Naive B cell (primary cell): ENCODE data around the gene TOP2A. TPM values are rescaled to one million over a fixed set of nuclear protein-coding genes. Genes with fewer than 3 reads are reported as not detected.
"Not testable (repeated sequence)": the region's sequence is repeated elsewhere in the genome, so short reads cannot be mapped to it uniquely, and the experiment has no call there.

Source experiments
- ATAC-seq, 2 donors: fragments of 150-1000 bp; cut with Tn5 transposase; 2 replicates each; pipeline ENCODE4 v1.10.0; 2021; ENCODE audit warnings: low read depth in 2 of 2, mild to moderate bottlenecking in 2 of 2, moderate library complexity in 2 of 2
- DNase-seq: peaks from one replicate; pipeline ENCODE4 v3.0.0; 2022
- H3K27ac Mint-ChIP-seq, 6 donors: one replicate each; pipeline ENCODE4 v1.8.0; 2020 to 2022; ENCODE audit warnings: mild to moderate bottlenecking in 6 of 6, mixed read lengths in 6 of 6, moderate library complexity in 5 of 6, inconsistent platforms in 2 of 6
- H3K27me3 Mint-ChIP-seq, 3 donors: one replicate each; pipeline ENCODE4 v1.8.0; 2021 to 2022; ENCODE audit warnings: mixed read lengths in 3 of 3, mild to moderate bottlenecking in 1 of 3
- H3K36me3 Mint-ChIP-seq, 2 donors: one replicate each; pipeline ENCODE4 v1.8.0; 2020 to 2022; ENCODE audit warnings: mixed read lengths in 2 of 2, inconsistent platforms in 1 of 2, mild to moderate bottlenecking in 1 of 2
- H3K4me1 Mint-ChIP-seq, 3 donors: one replicate each; pipeline ENCODE4 v1.8.0; 2020 to 2022; ENCODE audit warnings: mixed read lengths in 3 of 3, inconsistent platforms in 1 of 3, mild to moderate bottlenecking in 1 of 3, moderate library complexity in 1 of 3
- H3K4me3 Mint-ChIP-seq, 8 donors: one replicate each; pipeline ENCODE4 v1.8.0; 2020 to 2022; ENCODE audit warnings: mild to moderate bottlenecking in 8 of 8, mixed read lengths in 8 of 8, moderate library complexity in 8 of 8, inconsistent platforms in 2 of 8
- H3K9me3 Mint-ChIP-seq, 7 donors: one replicate each; pipeline ENCODE4 v1.8.0; 2020 to 2022; ENCODE audit warnings: mixed read lengths in 7 of 7, mild to moderate bottlenecking in 5 of 7, inconsistent platforms in 2 of 7, moderate library complexity in 1 of 7
- polyA plus RNA-seq, 6 donors: library from polyadenylated mRNA; unstranded; fragments of 300-500 nt; fragmentation: Illumina TruSeq; gene quantifications; one replicate each; pipeline ENCODE4 v1.2.3, GENCODE V29; 2021; ENCODE audit warnings: low read depth in 6 of 6

Gene TOP2A
- polyA plus RNA-seq, 6 donors from 2014 or later: 0.49 to 1.7 (median 0.79) TPM; not detected in 1

DNA sequence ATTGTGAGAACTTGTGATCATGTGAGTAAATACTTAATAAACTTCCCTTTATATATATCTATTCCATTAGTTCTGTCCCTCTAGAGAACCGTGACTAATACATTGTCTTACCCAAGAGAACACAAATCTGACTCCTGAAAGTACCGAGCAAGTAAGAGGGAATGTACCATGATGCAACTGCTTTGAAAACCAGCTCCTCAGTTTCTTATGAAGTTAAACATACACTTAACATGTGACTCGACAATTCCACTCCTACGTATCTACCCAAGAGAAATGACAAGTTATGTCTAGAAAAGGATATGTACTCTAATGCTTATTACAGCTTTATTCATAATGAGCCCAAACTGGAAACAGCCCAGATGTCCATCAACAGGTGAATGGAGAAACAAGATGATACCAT lies 44.4 kb downstream of the TOP2A start:
- Mint-ChIP-seq H3K4me3 (no peak overlapping the region), H3K36me3 (no peaks in the 10 kb centered on the region), H3K4me1 (peaks cover 6 to 14% (median 7%) of the 10 kb centered on the region in 3 donors), H3K27ac (no peak overlapping the region), H3K27me3 (peaks cover 0 to 11% (median 5%) of the 10 kb centered on the region in 3 donors), H3K9me3 (peaks cover 0 to 9% (median 0%) of the 10 kb centered on the region in 7 donors)
- DNase-seq: no peak
- no peak for ATAC-seq

GRCh38 chr17:40372644-40373043 lies 45.1 kb downstream of the TOP2A start:
- H3K4me3 Mint-ChIP-seq, H3K27ac Mint-ChIP-seq, DNase-seq, H3K9me3 Mint-ChIP-seq, ATAC-seq, H3K36me3 Mint-ChIP-seq: not testable (repeated sequence)
- Mint-ChIP-seq H3K4me1 (peaks cover 6 to 14% (median 7%) of the 10 kb centered on the region in 3 donors), H3K27me3 (peaks cover 0 to 11% (median 5%) of the 10 kb centered on the region in 3 donors)

DNA sequence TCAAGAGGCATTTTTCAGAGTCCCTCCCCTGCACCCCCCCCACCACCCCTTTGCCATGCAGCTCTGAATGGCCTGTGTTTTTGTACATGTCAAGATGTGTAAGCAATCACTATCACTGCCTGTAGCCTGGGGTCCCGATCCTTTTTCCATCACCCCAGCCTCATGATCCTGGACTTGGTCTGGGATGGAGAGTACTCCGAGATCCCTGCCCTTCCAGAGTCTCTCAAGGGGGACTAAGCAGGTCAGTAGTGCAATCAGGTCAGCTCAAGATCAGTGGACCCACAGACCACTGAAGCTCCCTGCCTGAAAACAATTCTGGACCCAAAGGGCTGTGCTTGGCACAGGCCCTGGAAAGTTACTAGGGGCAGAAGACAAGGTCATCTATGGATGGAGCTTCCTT lies 45.7 kb downstream of the TOP2A start:
- H3K27ac Mint-ChIP-seq: no peak overlapping the region
- peaks cover 0 to 9% (median 5%) of the 10 kb centered on the region in 3 donors for H3K27me3 Mint-ChIP-seq
- no peaks in the 10 kb centered on the region for H3K36me3 Mint-ChIP-seq
- peaks cover 0 to 8% (median 0%) of the 10 kb centered on the region in 7 donors for H3K9me3 Mint-ChIP-seq
- ATAC-seq: no peak
- peak overlapping the region in 1 of 8 donors; percentile 53 for H3K4me3 Mint-ChIP-seq
- no peak for DNase-seq
- peaks cover 4 to 12% (median 6%) of the 10 kb centered on the region in 3 donors for H3K4me1 Mint-ChIP-seq

DNA sequence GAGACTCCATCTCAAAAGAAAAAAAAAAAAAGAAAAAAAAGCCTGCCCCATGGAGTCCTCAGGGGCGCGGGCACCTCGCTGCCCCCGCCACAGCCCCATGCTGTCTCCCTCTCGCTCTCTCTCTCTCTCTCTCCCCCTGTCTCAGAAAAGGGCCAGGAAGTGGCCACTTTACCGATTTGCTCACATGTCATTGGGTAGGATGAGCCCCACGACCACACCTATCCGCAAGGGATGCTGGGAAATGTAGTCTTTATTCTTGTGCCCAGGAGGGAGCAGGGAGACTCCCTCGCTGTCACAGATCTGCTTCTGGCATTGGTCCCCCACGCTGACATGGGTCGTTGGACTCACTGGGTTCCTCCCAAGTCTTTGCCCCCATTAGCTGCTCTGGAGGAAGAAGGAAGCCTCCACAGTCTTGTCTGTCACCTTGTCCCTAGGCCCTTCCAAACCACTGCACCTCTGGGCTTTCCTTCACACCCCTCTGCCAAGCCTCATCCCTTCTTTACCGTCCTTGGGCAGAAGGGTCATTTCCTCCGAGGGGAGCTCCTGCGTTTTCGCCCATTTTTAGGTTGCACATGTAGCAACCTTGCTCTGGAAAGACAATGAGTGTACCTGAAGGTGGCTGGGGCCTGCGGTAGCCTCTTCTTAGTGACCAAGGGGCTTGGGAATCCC lies 46.3 kb downstream of the TOP2A start:
- H3K27me3 Mint-ChIP-seq: peaks cover 0 to 4% (median 0%) of the 10 kb centered on the region in 3 donors
- peaks cover 0 to 2% (median 0%) of the 10 kb centered on the region in 7 donors for H3K9me3 Mint-ChIP-seq
- no peak overlapping the region for H3K4me3 Mint-ChIP-seq
- H3K4me1 Mint-ChIP-seq: peaks cover 0 to 7% (median 6%) of the 10 kb centered on the region in 3 donors
- H3K36me3 Mint-ChIP-seq: no peaks in the 10 kb centered on the region
- H3K27ac Mint-ChIP-seq: no peak overlapping the region
- peak; percentile 43 to 51 for ATAC-seq
- DNase-seq: no peak

GRCh38 chr17:40369923-40370322 lies 47.8 kb downstream of the TOP2A start:
- no peaks in the 10 kb centered on the region for H3K36me3 Mint-ChIP-seq
- H3K4me3 Mint-ChIP-seq: peak overlapping the region in 1 of 8 donors; percentile 12
- no peaks in the 10 kb centered on the region for H3K9me3 Mint-ChIP-seq
- H3K27ac Mint-ChIP-seq: no peak overlapping the region
- no peak for ATAC-seq
- H3K4me1 Mint-ChIP-seq: peaks cover 0 to 7% (median 6%) of the 10 kb centered on the region in 3 donors
- no peak for DNase-seq
- peaks cover 0 to 4% (median 0%) of the 10 kb centered on the region in 3 donors for H3K27me3 Mint-ChIP-seq

GRCh38 chr17:40367728-40368127 lies 50.0 kb downstream of the TOP2A start:
- peaks cover 0 to 14% (median 6%) of the 10 kb centered on the region in 3 donors for H3K27me3 Mint-ChIP-seq
- H3K4me3 Mint-ChIP-seq: not testable (repeated sequence)

GRCh38 chr17:40366861-40367518 lies 50.7 kb downstream of the TOP2A start:
- DNase-seq (no peak), ATAC-seq (no peak)
- no peak overlapping the region for H3K27ac Mint-ChIP-seq
- H3K4me3 Mint-ChIP-seq: peak overlapping the region in 1 of 8 donors; percentile 53
- H3K27me3 Mint-ChIP-seq: peaks cover 0 to 19% (median 13%) of the 10 kb centered on the region in 3 donors
- H3K36me3 Mint-ChIP-seq: no peaks in the 10 kb centered on the region
- H3K9me3 Mint-ChIP-seq: no peaks in the 10 kb centered on the region
- peaks cover 2 to 19% (median 18%) of the 10 kb centered on the region in 3 donors for H3K4me1 Mint-ChIP-seq

More at GRCh38 chr17:40367728-40368127, 50.0 kb downstream of the TOP2A start:
- ATAC-seq, H3K36me3 Mint-ChIP-seq, DNase-seq, H3K9me3 Mint-ChIP-seq: not testable (repeated sequence)
- peak overlapping the region in 1 of 6 donors; percentile 74 for H3K27ac Mint-ChIP-seq
- peaks cover 2 to 14% (median 13%) of the 10 kb centered on the region in 3 donors for H3K4me1 Mint-ChIP-seq

DNA sequence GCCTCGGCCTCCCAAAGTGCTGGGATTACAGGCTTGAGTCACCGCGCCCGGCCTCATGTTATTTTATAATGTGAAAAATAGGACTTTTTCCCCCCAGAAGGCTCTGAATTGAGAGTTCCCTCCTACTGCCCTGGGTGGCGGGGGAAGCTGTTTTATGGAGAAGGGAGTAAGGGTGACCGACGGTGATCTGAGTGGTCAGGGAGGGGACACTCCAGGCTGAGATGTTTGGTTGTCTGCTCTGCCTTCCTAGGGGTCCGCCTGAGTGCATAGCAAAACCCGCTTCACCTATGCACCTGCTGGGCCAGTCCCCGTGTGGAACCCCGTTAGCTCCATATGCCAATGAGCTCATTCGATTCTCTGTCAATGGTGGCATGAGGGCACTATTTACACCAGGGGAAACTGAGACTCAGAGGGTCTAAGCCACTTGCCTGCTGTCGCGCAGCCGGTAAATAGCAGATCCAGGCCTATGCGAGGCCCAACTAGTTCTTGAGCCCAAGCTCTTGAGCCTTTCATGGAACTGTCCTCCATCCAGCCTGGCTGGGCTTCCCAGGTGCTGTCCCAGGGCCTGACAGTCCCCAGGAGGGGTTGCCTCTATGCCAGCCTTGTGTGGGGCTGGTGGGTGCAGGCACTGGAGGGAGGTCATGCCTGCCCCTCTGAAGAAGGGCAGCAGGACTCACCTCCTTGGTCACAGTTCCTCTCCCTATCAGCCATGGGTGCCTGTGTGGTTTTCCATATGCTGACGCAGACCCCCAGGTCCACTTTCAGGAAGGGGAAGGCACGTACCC lies 51.4 kb downstream of the TOP2A start:
- no peak for DNase-seq
- Mint-ChIP-seq H3K27me3 (peaks cover 2 to 25% (median 17%) of the 10 kb centered on the region in 3 donors), H3K4me3 (peak overlapping the region in 1 of 8 donors; percentile 30), H3K4me1 (peaks cover 2 to 18% (median 14%) of the 10 kb centered on the region in 3 donors), H3K36me3 (no peaks in the 10 kb centered on the region), H3K27ac (no peak overlapping the region), H3K9me3 (no peaks in the 10 kb centered on the region)
- no peak for ATAC-seq

GRCh38 chr17:40364906-40365305 lies 52.8 kb downstream of the TOP2A start:
- Mint-ChIP-seq H3K9me3 (no peaks in the 10 kb centered on the region), H3K27ac (no peak overlapping the region), H3K27me3 (peaks cover 5 to 32% (median 30%) of the 10 kb centered on the region in 3 donors), H3K4me1 (peaks cover 7 to 17% (median 12%) of the 10 kb centered on the region in 3 donors), H3K4me3 (peak overlapping the region; percentile 21 to 72 (median 56)), H3K36me3 (no peaks in the 10 kb centered on the region)
- ATAC-seq (no peak), DNase-seq (no peak)

GRCh38 chr17:40364121-40364861 lies 53.4 kb downstream of the TOP2A start, which contains the start of gene GJD3:
Gene GJD3, minus strand, starts transcription at chr17:40364737. Its CDS starts 922 bp downstream, at chr17:40363815.
- Mint-ChIP-seq H3K27me3 (peaks cover 5 to 32% (median 32%) of the 10 kb centered on the region in 3 donors), H3K4me3 (peak within 1 kb of the TSS; percentile 56 to 86 (median 64)), H3K4me1 (peaks cover 7 to 17% (median 12%) of the 10 kb centered on the region in 3 donors), H3K36me3 (no peaks in the 10 kb centered on the region), H3K27ac (no peak within 1 kb of the TSS), H3K9me3 (no peaks in the 10 kb centered on the region)
- no peak for DNase-seq
- no peak for ATAC-seq

- peaks cover 5 to 32% (median 32%) of the 10 kb centered on the region in 3 donors for H3K27me3 Mint-ChIP-seq
- H3K4me3 Mint-ChIP-seq: peak overlapping the region; percentile 47 to 88 (median 76)
- H3K4me1 Mint-ChIP-seq: peaks cover 12 to 22% (median 13%) of the 10 kb centered on the region in 3 donors
- H3K27ac Mint-ChIP-seq: peak overlapping the region in 1 of 6 donors; percentile 86
- H3K36me3 Mint-ChIP-seq: no peaks in the 10 kb centered on the region
- DNase-seq (no peak), ATAC-seq (peak; percentile 46 to 49)
- no peaks in the 10 kb centered on the region for H3K9me3 Mint-ChIP-seq
These were observed 54.4 kb downstream of the TOP2A start for GRCh38 chr17:40363111-40363827.

GRCh38 chr17:40362696-40363110 lies 55.0 kb downstream of the TOP2A start:
- H3K4me3 Mint-ChIP-seq: peak overlapping the region; percentile 47 to 74 (median 72)
- no peaks in the 10 kb centered on the region for H3K36me3 Mint-ChIP-seq
- no peaks in the 10 kb centered on the region for H3K9me3 Mint-ChIP-seq
- peak; percentile 89 for ATAC-seq
- peak; percentile 78 for DNase-seq
- peaks cover 12 to 25% (median 17%) of the 10 kb centered on the region in 3 donors for H3K4me1 Mint-ChIP-seq
- H3K27ac Mint-ChIP-seq: peak overlapping the region in 2 of 6 donors; percentile 13 to 60
- H3K27me3 Mint-ChIP-seq: peaks cover 5 to 32% (median 32%) of the 10 kb centered on the region in 3 donors
